Mesendoderm (in vitro differentiated cells): ENCODE data around the gene SAA1.

Experiments
- DNase-seq: peaks from one replicate; pipeline ENCODE4 v3.0.0; 2013
- H2AK5ac ChIP-seq: 2 replicates; pipeline ENCODE4 v1.6.1; 2013; ENCODE audit warnings: low read length, inconsistent platforms
- H2BK120ac ChIP-seq: 2 replicates; pipeline ENCODE4 v1.6.1; 2013; ENCODE audit warnings: low read depth, mild to moderate bottlenecking, low read length, moderate library complexity, mixed read lengths
- H2BK15ac ChIP-seq: replicated peaks from 2 replicates; pipeline ENCODE4 v1.6.1; 2013; ENCODE audit warnings: low read depth, mild to moderate bottlenecking, moderate library complexity
- H2BK5ac ChIP-seq: 2 replicates; pipeline ENCODE4 v1.6.1; 2013; ENCODE audit warnings: low read length, inconsistent platforms
- H3K18ac ChIP-seq: 2 replicates; pipeline ENCODE4 v1.6.1; 2013; ENCODE audit warnings: mild to moderate bottlenecking, low read length, mixed read lengths
- H3K23ac ChIP-seq: one replicate; pipeline ENCODE4 v1.6.1; 2013; ENCODE audit warnings: low read length
- H3K27ac ChIP-seq: 2 replicates; pipeline ENCODE4 v1.5.1; 2013; ENCODE audit warnings: low read depth, mild to moderate bottlenecking, inconsistent platforms, low read length, moderate library complexity
- H3K27me3 ChIP-seq: 2 replicates; pipeline ENCODE4 v1.6.1; 2013; ENCODE audit warnings: low read length, control low read depth, mild to moderate bottlenecking, inconsistent platforms; ENCODE audit not compliant: insufficient read depth, poor library complexity
- H3K36me3 ChIP-seq: 2 replicates; pipeline ENCODE4 v1.6.1; 2013; ENCODE audit warnings: low read length, inconsistent platforms; ENCODE audit not compliant: control insufficient read depth, insufficient read depth
- H3K4ac ChIP-seq: one replicate; pipeline ENCODE4 v1.6.1; 2013; ENCODE audit warnings: low read depth, mild to moderate bottlenecking, low read length, moderate library complexity
- H3K4me1 ChIP-seq: 2 replicates; pipeline ENCODE4 v1.6.1; 2013; ENCODE audit warnings: low read depth, low read length, inconsistent platforms; ENCODE audit not compliant: control insufficient read depth
- H3K4me2 ChIP-seq: 2 replicates; pipeline ENCODE4 v1.6.1; 2013; ENCODE audit warnings: low read length
- H3K4me3 ChIP-seq: 2 replicates; pipeline ENCODE4 v1.5.1; 2013; ENCODE audit warnings: mild to moderate bottlenecking, low read length
- H3K56ac ChIP-seq: one replicate; pipeline ENCODE4 v1.6.1; 2013; ENCODE audit warnings: low read length
- H3K79me1 ChIP-seq: 2 replicates; pipeline ENCODE4 v1.6.1; 2013; ENCODE audit warnings: low read length, inconsistent platforms
- H3K79me2 ChIP-seq: 2 replicates; pipeline ENCODE4 v1.6.1; 2013; ENCODE audit warnings: mild to moderate bottlenecking, low read length; ENCODE audit not compliant: control insufficient read depth, insufficient read depth
- H3K9ac ChIP-seq: 2 replicates; pipeline ENCODE4 v1.6.1; 2013; ENCODE audit warnings: low read length, inconsistent platforms
- H4K5ac ChIP-seq: one replicate; pipeline ENCODE4 v1.6.1; 2013; ENCODE audit warnings: low read length
- H4K8ac ChIP-seq: one replicate; pipeline ENCODE4 v1.6.1; 2013; ENCODE audit warnings: low read depth, mild to moderate bottlenecking, control low read depth, low read length, moderate library complexity
- WGBS: extraction: QIAGEN DNeasy Blood & Tissue Kit; methylation state at CpG from one replicate; pipeline ENCODE4 v1.1.7; 2013; ENCODE audit warnings: low lambda C conversion rate, missing lambda C conversion rate; ENCODE audit not compliant: insufficient coverage; ENCODE audit errors: extremely low coverage; 5-methylcytosine and 5-hydroxymethylcytosine counted together

Gene SAA1

DNA sequence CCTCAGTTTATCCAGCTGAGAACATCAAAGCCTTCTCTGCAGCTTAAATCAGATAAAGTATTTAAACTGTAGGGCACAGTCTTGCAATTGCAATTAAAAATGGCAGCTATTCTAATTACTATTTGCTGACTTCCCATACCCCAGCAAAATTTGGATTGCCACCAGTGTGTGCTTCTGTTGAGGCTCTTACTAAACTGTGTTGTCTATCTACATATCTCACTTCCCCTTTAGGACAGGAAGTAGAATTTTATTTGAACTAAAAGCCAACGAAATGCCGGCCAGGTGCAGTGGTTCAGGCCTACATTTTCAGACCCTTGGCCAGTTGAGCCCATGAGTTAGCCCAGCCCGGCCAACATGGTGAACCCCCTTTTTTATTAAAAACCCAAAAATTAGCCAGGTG, 36.6 kb upstream of the SAA1 start:
- H3K27me3 ChIP-seq = no peaks in the 10 kb centered on the region
- H3K79me2 ChIP-seq = no peaks in the 10 kb centered on the region
- H2BK15ac ChIP-seq = no peak overlapping the region
- no peak overlapping the region for H2AK5ac ChIP-seq
- H3K4me1 ChIP-seq = no peaks in the 10 kb centered on the region
- H3K27ac ChIP-seq = no peak overlapping the region
- H3K79me1 ChIP-seq = no peaks in the 10 kb centered on the region
- whole genome bisulfite sequencing = no CpG with 5 or more reads among the region's 3 CpGs
- no peak overlapping the region for H3K18ac ChIP-seq
- H2BK5ac ChIP-seq = no peak overlapping the region
- no peaks in the 10 kb centered on the region for H3K36me3 ChIP-seq
- H3K23ac ChIP-seq = no peak overlapping the region
- H4K5ac ChIP-seq = no peak overlapping the region
- H3K9ac ChIP-seq = no peak overlapping the region
- no peak overlapping the region for H4K8ac ChIP-seq
- H3K56ac ChIP-seq = no peak overlapping the region
- no peak for DNase-seq
- H2BK120ac ChIP-seq = no peak overlapping the region
- no peak overlapping the region for H3K4me2 ChIP-seq
- no peak overlapping the region for H3K4me3 ChIP-seq
- H3K4ac ChIP-seq = no peak overlapping the region

DNA sequence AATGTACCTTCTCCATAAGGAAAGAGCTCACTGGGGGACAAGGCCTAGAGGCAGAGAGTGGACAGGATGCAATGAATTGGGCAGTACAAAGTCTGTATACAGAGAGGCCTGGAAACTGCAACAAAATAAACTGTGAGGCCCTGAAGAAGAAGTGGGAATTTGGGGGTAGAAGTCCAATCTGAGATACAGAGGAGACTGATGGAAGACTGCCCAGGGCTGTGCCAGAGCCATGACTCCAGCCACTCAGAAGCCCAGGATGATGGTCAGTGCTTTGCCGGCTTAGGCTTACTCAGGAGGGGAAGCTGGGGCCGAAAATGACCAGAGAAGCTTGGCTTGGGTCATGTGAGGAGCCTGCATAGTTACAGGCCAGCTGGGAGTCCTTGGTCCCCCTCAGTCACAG, 35.2 kb upstream of the SAA1 start:
- Histone ChIP-seq H3K79me2 (no peaks in the 10 kb centered on the region), H3K18ac (no peak overlapping the region), H3K4me1 (no peaks in the 10 kb centered on the region), H2BK5ac (no peak overlapping the region), H3K4ac (no peak overlapping the region), H3K4me2 (no peak overlapping the region), H2AK5ac (no peak overlapping the region), H3K27me3 (no peaks in the 10 kb centered on the region), H3K4me3 (no peak overlapping the region), H2BK120ac (no peak overlapping the region), H2BK15ac (no peak overlapping the region), H3K79me1 (no peaks in the 10 kb centered on the region), H3K9ac (no peak overlapping the region), H3K23ac (no peak overlapping the region), H3K27ac (no peak overlapping the region), H3K36me3 (no peaks in the 10 kb centered on the region), H3K56ac (no peak overlapping the region), H4K8ac (no peak overlapping the region), H4K5ac (no peak overlapping the region)
- no CpG with 5 or more reads among the region's 2 CpGs for WGBS
- no peak for DNase-seq

DNA sequence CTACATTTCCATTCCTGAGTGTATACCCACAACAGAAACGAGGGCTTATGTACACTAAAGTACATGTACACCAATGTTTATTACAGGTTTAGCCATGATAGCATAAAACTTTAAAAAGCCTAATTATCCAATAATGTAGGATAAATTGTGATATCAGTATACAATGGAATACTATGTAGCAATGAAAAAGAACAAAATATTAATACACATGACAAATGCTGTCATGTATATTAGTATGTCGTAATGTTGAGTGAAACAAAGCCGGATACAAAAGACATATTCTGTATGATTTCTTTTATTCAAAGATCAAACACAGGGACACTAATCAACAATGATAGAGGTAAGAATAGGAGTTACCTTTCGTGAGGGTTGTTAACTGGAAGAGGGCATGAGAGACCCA, 32.2 kb upstream of the SAA1 start:
- Histone ChIP-seq H2BK15ac (no peak overlapping the region), H3K4me1 (no peaks in the 10 kb centered on the region), H3K18ac (no peak overlapping the region), H3K56ac (no peak overlapping the region), H3K27ac (no peak overlapping the region), H3K4ac (no peak overlapping the region), H2BK120ac (no peak overlapping the region), H3K36me3 (no peaks in the 10 kb centered on the region), H3K27me3 (no peaks in the 10 kb centered on the region), H3K4me3 (no peak overlapping the region), H4K8ac (no peak overlapping the region), H2AK5ac (no peak overlapping the region), H3K79me1 (no peaks in the 10 kb centered on the region), H3K4me2 (no peak overlapping the region), H4K5ac (no peak overlapping the region), H3K79me2 (no peaks in the 10 kb centered on the region), H2BK5ac (no peak overlapping the region), H3K23ac (no peak overlapping the region), H3K9ac (no peak overlapping the region)
- WGBS = no CpG with 5 or more reads among the region's 4 CpGs
- no peak for DNase-seq

DNA sequence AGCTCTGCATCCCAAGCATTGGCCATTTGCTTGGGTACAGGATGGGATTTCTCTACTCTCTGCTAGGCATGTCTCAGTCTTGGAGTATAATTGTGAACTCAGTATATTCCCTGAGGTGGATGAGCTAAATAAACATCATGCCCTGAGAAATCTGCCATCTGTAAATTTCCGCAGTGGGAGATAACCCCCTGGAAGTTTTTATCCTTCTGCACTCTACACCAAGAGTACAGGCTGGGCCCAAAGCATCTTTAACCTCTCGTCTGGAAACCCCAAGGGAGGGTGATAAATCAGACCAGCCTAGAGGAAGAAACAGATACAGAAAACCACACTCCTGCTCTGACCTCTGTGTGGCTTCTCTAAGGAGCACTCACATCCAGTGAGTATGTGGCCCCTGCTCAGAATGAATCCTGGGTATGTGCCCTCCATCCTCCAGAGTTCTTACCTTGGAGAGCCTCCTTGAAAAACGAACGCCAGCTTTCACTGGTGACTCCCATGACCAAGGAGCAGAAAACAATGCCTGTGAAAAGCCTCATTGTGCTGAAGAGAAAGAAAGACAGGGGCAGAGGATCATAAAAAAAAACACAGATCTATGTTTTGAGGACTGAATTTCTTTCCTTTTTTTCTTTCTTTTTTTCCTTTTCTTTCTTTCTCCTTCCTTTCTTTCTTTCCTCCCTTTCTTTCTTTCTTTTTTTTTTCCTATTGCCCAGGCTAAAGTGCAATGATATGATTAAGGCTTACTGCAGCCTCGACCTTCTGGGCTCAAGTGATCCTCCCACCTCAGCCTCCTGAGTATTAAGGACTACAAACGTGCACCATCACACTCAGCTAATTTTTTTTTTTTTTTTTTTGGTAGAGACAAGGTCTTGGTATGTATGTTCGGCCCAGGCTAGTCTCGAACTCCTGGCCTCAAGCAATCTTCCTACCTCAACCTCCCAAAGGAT, 30.4 kb upstream of the SAA1 start:
- Histone ChIP-seq H3K4me3 (no peak overlapping the region), H2BK120ac (no peak overlapping the region), H3K79me2 (no peaks in the 10 kb centered on the region), H3K79me1 (no peaks in the 10 kb centered on the region), H3K56ac (no peak overlapping the region), H3K4me1 (no peaks in the 10 kb centered on the region), H3K27ac (no peak overlapping the region), H2BK15ac (no peak overlapping the region), H4K8ac (no peak overlapping the region), H4K5ac (no peak overlapping the region), H3K36me3 (no peaks in the 10 kb centered on the region), H3K18ac (no peak overlapping the region), H3K9ac (no peak overlapping the region), H2BK5ac (no peak overlapping the region), H3K4ac (no peak overlapping the region), H3K23ac (no peak overlapping the region), H2AK5ac (no peak overlapping the region), H3K27me3 (no peaks in the 10 kb centered on the region), H3K4me2 (no peak overlapping the region)
- DNase-seq = peak; percentile 21
- no CpG with 5 or more reads among the region's 8 CpGs for WGBS

DNA sequence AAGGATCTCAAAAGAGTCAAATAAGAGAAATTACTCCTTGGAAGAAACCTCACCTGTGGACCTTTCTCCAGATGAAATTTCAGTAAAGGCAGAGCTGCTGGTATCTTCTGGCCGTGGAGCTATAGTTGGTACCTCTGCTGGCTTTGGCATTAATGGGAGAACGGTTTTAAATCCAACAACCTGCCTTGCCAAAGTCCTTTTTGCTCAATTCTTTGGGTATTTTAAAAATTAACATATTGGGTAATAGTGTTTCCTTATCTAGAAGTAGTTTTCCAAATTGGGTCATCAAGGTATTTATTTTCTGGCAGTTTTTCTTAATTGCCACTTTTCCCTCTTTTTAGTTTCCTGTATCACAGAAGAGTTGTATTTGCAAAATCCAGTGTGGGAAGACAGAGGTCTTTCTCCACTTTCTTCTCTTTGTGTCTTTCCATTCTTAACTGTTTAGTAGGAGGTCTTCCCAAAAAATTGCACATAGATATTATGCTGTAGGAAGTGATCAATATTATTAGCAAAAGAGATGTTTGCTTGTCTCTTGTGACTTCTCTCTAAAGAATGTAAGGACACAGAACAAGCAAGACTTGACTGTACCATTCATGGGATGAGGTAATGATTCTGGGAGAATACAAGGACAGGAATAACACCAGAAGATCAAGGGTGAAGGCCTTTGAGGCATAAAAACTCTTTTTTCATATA, 29.3 kb upstream of the SAA1 start, which contains the start of gene SAA4:
Gene SAA4, minus strand, starts transcription at position 139 of the 693 bp plus-strand sequence. CDS start 876 bp downstream, outside the sequence.
- H4K5ac ChIP-seq = no peak within 1 kb of the TSS
- H4K8ac ChIP-seq = no peak within 1 kb of the TSS
- no peak within 1 kb of the TSS for H2BK120ac ChIP-seq
- H3K4me1 ChIP-seq = no peaks in the 10 kb centered on the region
- no peak within 1 kb of the TSS for H3K9ac ChIP-seq
- WGBS = no CpG with 5 or more reads among the region's 2 CpGs
- H3K27ac ChIP-seq = no peak within 1 kb of the TSS
- no peak within 1 kb of the TSS for H3K56ac ChIP-seq
- no peak within 1 kb of the TSS for H3K23ac ChIP-seq
- no peak for DNase-seq
- no peaks in the 10 kb centered on the region for H3K79me1 ChIP-seq
- no peaks in the 10 kb centered on the region for H3K79me2 ChIP-seq
- H3K4me3 ChIP-seq = no peak within 1 kb of the TSS
- no peak within 1 kb of the TSS for H2BK5ac ChIP-seq
- H2BK15ac ChIP-seq = no peak within 1 kb of the TSS
- no peak within 1 kb of the TSS for H3K4me2 ChIP-seq
- no peak within 1 kb of the TSS for H3K4ac ChIP-seq
- H3K18ac ChIP-seq = no peak within 1 kb of the TSS
- H2AK5ac ChIP-seq = no peak within 1 kb of the TSS
- H3K36me3 ChIP-seq = no peaks in the 10 kb centered on the region
- no peaks in the 10 kb centered on the region for H3K27me3 ChIP-seq
